ELR (cell line): ENCODE measurements around the gene TBCD.
"Not testable (repeated sequence)": the region's sequence is repeated elsewhere in the genome, so short reads cannot be mapped to it uniquely, and the experiment has no call there.

Experiments
- DNase-seq: peaks from one replicate; pipeline ENCODE4 v3.0.0-alpha.2; 2015; ENCODE audit warnings: low read depth

The TBCD gene

GRCh38 chr17:82957961-82958561 is 206.2 kb downstream of the TBCD start:
- no peak for DNase-seq

- DNase-seq: no peak
Measured at GRCh38 chr17:82959242-82959930, 207.5 kb downstream of the TBCD start.

GRCh38 chr17:82959990-82960418 is 208.1 kb downstream of the TBCD start:
- DNase-seq: no peak

- no peak for DNase-seq
Measured at GRCh38 chr17:82960419-82961271, 208.8 kb downstream of the TBCD start.

GRCh38 chr17:82961366-82962162 is 209.7 kb downstream of the TBCD start:
- no peak for DNase-seq

GRCh38 chr17:82962163-82962720 is 210.4 kb downstream of the TBCD start:
- DNase-seq: peak; percentile 46

GRCh38 chr17:82963104-82963950 is 211.5 kb downstream of the TBCD start:
- DNase-seq: peak; percentile 86

GRCh38 chr17:82964451-82964850 is 212.6 kb downstream of the TBCD start:
- not testable (repeated sequence) for DNase-seq

GRCh38 chr17:82964851-82965341 is 213.0 kb downstream of the TBCD start:
- DNase-seq: no peak

- DNase-seq: no peak
Measured at GRCh38 chr17:82965371-82965770, 213.5 kb downstream of the TBCD start.

GRCh38 chr17:82966415-82966814 is 214.6 kb downstream of the TBCD start:
- no peak for DNase-seq

- no peak for DNase-seq
Measured at GRCh38 chr17:82967268-82968032, 215.6 kb downstream of the TBCD start.

GRCh38 chr17:82968033-82968841 is 216.4 kb downstream of the TBCD start:
- DNase-seq: not testable (repeated sequence)

- DNase-seq: no peak
Measured at GRCh38 chr17:82970067-82970466, 218.2 kb downstream of the TBCD start.

GRCh38 chr17:82970818-82971590 is 219.1 kb downstream of the TBCD start:
- no peak for DNase-seq

GRCh38 chr17:82972836-82973372 is 221.0 kb downstream of the TBCD start:
- no peak for DNase-seq

GRCh38 chr17:82973456-82974135 is 221.7 kb downstream of the TBCD start:
- DNase-seq: no peak
